Small intestine (tissue), 7 donors: Measurements from ENCODE around the gene CCDC71. TPM values are rescaled to one million over a fixed set of nuclear protein-coding genes. Genes with fewer than 3 reads are reported as not detected.
A peak's percentile ranks its signal among the peaks of the same experiment; 100 is the strongest.

Source experiments
- DNase-seq, 2 donors: peaks; one replicate each; pipeline versions ENCODE4 v3.0.0 to v3.0.0-alpha.2; 2013
- FAIRE-seq: peaks from 2 replicates; lab custom pipeline; 2012; peaks lifted over from hg19 to GRCh38; lab: Jason Lieb, UNC
- H3K27ac ChIP-seq, 3 donors: one replicate each; pipeline ENCODE4 v1.5.1; 2013; ENCODE audit warnings: low read length in 2 of 3, mild to moderate bottlenecking in 2 of 3, control low read depth in 1 of 3, inconsistent platforms in 1 of 3, low read depth in 1 of 3, moderate library complexity in 1 of 3
- H3K27me3 ChIP-seq, 3 donors: one replicate each; pipeline ENCODE4 v1.6.1; 2013; ENCODE audit warnings: low read length in 3 of 3, inconsistent platforms in 1 of 3; ENCODE audit not compliant: control insufficient read depth in 3 of 3, insufficient read depth in 3 of 3
- H3K36me3 ChIP-seq, 3 donors: one replicate each; pipeline ENCODE4 v1.6.1; 2013; ENCODE audit warnings: low read length in 3 of 3, inconsistent platforms in 1 of 3, low read depth in 1 of 3, mild to moderate bottlenecking in 1 of 3, moderate library complexity in 1 of 3; ENCODE audit not compliant: control insufficient read depth in 3 of 3, insufficient read depth in 2 of 3
- H3K4me1 ChIP-seq, 3 donors: one replicate each; pipeline ENCODE4 v1.6.1; 2013; ENCODE audit warnings: low read length in 2 of 3, inconsistent platforms in 1 of 3, low read depth in 1 of 3, mild to moderate bottlenecking in 1 of 3, moderate library complexity in 1 of 3; ENCODE audit not compliant: control insufficient read depth in 3 of 3, insufficient read depth in 2 of 3
- H3K4me3 ChIP-seq, 3 donors: one replicate each; pipeline ENCODE4 v1.5.1; 2013; ENCODE audit warnings: low read length in 3 of 3, control low read depth in 1 of 3, inconsistent platforms in 1 of 3, low read depth in 1 of 3, mild to moderate bottlenecking in 1 of 3, moderate library complexity in 1 of 3
- H3K9me3 ChIP-seq, 2 donors: one replicate each; pipeline ENCODE4 v1.6.1; 2013; ENCODE audit warnings: low read depth in 1 of 2, low read length in 1 of 2; ENCODE audit not compliant: control insufficient read depth in 2 of 2, insufficient read depth in 1 of 2
- WGBS, 3 donors: extraction: QIAGEN DNeasy Blood & Tissue Kit; methylation state at CpG; one replicate each; pipeline ENCODE4 v1.1.7; 2013; 5-methylcytosine and 5-hydroxymethylcytosine counted together
- polyA plus RNA-seq, 4 donors: library from polyadenylated mRNA; stranded (reverse) in 3 of 4; unstranded in 1 of 4; fragments of 200-250 nt in 3 of 4; fragments of 120-200 nt in 1 of 4; gene quantifications; one replicate each; pipeline versions ENCODE4 v1.2.1 to v1.2.3, GENCODE V29; 2013
- donor health status: healthy with polysubstance abuse.
- donor health status: control.
- donor health status: control.
- donor health status: Bipolar disorder and iron deficiency.
- donor health status: healthy.

Gene CCDC71
- polyA plus RNA-seq, 4 donors: 13.0 to 24.2 (median 17.9) TPM

DNA sequence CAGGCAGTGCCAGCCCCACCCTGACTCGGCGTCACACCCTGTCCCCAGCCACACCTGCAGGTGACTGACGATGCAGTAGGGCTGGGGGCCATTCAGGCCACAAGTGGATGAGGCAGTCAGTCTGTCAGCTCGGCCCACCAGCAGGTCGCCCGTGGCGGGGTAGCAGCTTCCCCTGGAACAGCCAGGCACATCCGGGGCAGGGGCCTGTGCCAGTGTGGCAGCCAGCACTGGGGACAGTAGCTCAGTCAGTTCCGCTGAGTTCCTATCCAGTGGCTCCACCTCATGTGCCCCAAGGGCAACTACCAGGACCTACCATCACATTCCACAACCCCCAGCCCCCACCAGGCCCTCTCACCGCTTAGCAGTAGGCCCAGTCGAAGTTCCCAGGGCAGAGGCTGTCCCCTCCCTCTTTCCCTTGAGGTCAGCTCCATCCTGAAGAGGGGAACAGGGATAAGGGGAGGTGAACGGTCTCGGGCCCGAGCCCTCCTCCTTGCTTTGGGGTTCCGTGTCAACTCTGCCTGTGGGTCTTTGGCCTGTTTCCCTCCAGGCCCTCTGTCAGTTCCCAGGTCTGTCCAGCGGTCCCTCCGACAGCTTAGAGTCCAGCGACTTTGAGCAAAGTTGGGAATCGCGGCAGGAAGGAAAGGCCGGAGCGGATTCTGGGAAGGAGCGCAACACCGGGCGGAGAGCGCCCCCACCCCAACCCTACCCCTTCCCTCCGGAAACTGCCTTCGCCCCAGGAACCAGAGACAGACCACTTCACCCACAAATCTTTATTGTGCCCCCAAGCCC lies 33.5 kb downstream of the CCDC71 start, which contains the start of gene LAMB2:
Gene LAMB2 (minus strand): TSS at position 614 of the 789 bp plus-strand sequence. CDS start 183 bp downstream, at position 431.
- no peak for FAIRE-seq
- Histone ChIP-seq H3K27me3 (no peaks in the 10 kb centered on the region), H3K4me3 (peak within 1 kb of the TSS; percentile 43 to 56 (median 54)), H3K27ac (peak within 1 kb of the TSS; percentile 38 to 92 (median 51)), H3K36me3 (peaks cover 0 to 42% (median 0%) of the 10 kb centered on the region in 3 donors), H3K4me1 (peaks cover 0 to 16% (median 4%) of the 10 kb centered on the region in 3 donors), H3K9me3 (no peaks in the 10 kb centered on the region)
- 14 to 27% (median 16%) methylated on average over 28 of the region's 28 CpGs for WGBS, 3 donors
- DNase-seq: peak; percentile 80 to 88

GRCh38 chr3:49132073-49132436 lies 34.1 kb downstream of the CCDC71 start:
- Histone ChIP-seq H3K36me3 (peaks cover 0 to 42% (median 0%) of the 10 kb centered on the region in 3 donors), H3K27ac (peak overlapping the region in 2 of 3 donors; percentile 51 to 92), H3K27me3 (no peaks in the 10 kb centered on the region), H3K4me3 (peak overlapping the region in 2 of 3 donors; percentile 54 to 56), H3K4me1 (peaks cover 0 to 16% (median 4%) of the 10 kb centered on the region in 3 donors), H3K9me3 (no peaks in the 10 kb centered on the region)
- FAIRE-seq (no peak), DNase-seq (no peak)
- 56 to 62% (median 58%) methylated on average over 9 of the region's 9 CpGs for WGBS, 3 donors

DNA sequence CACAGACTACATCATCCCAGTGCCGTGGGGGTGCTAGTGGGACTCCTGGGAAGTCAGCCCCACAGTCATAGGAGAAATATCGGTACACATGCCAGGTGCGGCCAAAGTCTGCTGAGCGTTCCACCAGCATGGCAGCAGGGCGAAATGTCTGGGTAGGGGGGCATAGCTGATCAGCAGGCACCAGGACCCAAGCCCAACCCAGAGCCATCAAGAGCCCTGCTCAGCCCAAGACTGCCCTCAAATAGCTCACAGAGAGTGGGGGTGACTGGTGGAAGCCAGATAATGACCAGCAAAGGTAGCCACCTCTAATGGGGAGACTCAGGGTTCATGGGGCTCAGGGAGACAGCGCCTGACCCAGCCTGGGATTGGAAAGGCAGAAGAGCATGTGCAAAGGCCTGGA lies 34.6 kb downstream of the CCDC71 start:
- Histone ChIP-seq H3K4me3 (peak overlapping the region in 1 of 3 donors; percentile 54), H3K27me3 (no peaks in the 10 kb centered on the region), H3K27ac (peak overlapping the region in 1 of 3 donors; percentile 92), H3K4me1 (peaks cover 0 to 16% (median 4%) of the 10 kb centered on the region in 3 donors), H3K9me3 (no peaks in the 10 kb centered on the region), H3K36me3 (peaks cover 0 to 47% (median 0%) of the 10 kb centered on the region in 3 donors)
- FAIRE-seq: no peak
- no peak for DNase-seq
- WGBS, 3 donors: 90 to 93% (median 91%) methylated on average over 6 of the region's 6 CpGs

- Histone ChIP-seq H3K9me3 (no peaks in the 10 kb centered on the region), H3K4me1 (peaks cover 0 to 16% (median 4%) of the 10 kb centered on the region in 3 donors), H3K27ac (no peak overlapping the region)
Measured at GRCh38 chr3:49131040-49131439, 35.1 kb downstream of the CCDC71 start.

GRCh38 chr3:49124991-49125670 lies 41.0 kb downstream of the CCDC71 start:
- Histone ChIP-seq H3K27ac (no peak overlapping the region), H3K4me3 (no peak overlapping the region), H3K27me3 (no peaks in the 10 kb centered on the region), H3K9me3 (no peaks in the 10 kb centered on the region), H3K36me3 (peaks cover 0 to 84% (median 0%) of the 10 kb centered on the region in 3 donors), H3K4me1 (no peaks in the 10 kb centered on the region)
- no peak for DNase-seq
- WGBS, 3 donors: 79 to 82% (median 82%) methylated on average over 14 of the region's 14 CpGs
- FAIRE-seq: no peak

More at GRCh38 chr3:49131040-49131439, 35.1 kb downstream of the CCDC71 start:
- Histone ChIP-seq H3K27me3 (no peaks in the 10 kb centered on the region), H3K36me3 (peaks cover 0 to 52% (median 0%) of the 10 kb centered on the region in 3 donors), H3K4me3 (no peak overlapping the region)
- FAIRE-seq (no peak), DNase-seq (no peak)
- 80 to 91% (median 82%) methylated on average over 12 of the region's 12 CpGs for WGBS, 3 donors

- FAIRE-seq (no peak), DNase-seq (no peak)
- peaks cover 0 to 79% (median 0%) of the 10 kb centered on the region in 3 donors for H3K36me3 ChIP-seq
- H3K27ac ChIP-seq: no peak overlapping the region
- H3K4me1 ChIP-seq: peaks cover 0 to 8% (median 5%) of the 10 kb centered on the region in 3 donors
- 76 to 86% (median 77%) methylated on average over 7 of the region's 7 CpGs for whole genome bisulfite sequencing, 3 donors
- H3K4me3 ChIP-seq: no peak overlapping the region
- no peaks in the 10 kb centered on the region for H3K27me3 ChIP-seq
- H3K9me3 ChIP-seq: no peaks in the 10 kb centered on the region
Measured at GRCh38 chr3:49124203-49124602, 41.9 kb downstream of the CCDC71 start.

DNA sequence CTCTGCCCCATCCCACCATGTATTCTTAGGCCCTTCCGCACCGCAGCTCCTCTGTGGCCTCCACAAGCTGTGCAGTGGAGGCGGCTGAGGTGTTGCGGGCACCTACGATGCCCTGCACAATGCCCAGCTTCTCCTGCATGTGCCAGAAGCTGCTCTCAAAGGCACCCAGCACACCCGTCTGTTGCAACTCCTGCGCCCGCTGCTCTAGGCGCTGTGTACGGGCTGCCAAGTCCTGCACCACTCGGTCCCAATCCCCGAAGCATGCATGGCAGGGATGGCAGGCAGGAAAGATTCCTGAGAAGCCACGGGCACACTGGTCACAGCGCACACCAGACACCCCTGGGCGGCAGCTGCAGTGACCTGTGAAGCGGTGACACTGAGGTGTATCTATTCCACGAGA lies 42.4 kb downstream of the CCDC71 start:
- H3K4me1 ChIP-seq: peaks cover 0 to 11% (median 6%) of the 10 kb centered on the region in 3 donors
- H3K4me3 ChIP-seq: no peak overlapping the region
- peaks cover 0 to 79% (median under 1%) of the 10 kb centered on the region in 3 donors for H3K36me3 ChIP-seq
- FAIRE-seq: no peak
- no peak overlapping the region for H3K27ac ChIP-seq
- DNase-seq: no peak
- no peaks in the 10 kb centered on the region for H3K9me3 ChIP-seq
- WGBS, 3 donors: 93 to 95% (median 94%) methylated on average over 17 of the region's 17 CpGs
- no peaks in the 10 kb centered on the region for H3K27me3 ChIP-seq

DNA sequence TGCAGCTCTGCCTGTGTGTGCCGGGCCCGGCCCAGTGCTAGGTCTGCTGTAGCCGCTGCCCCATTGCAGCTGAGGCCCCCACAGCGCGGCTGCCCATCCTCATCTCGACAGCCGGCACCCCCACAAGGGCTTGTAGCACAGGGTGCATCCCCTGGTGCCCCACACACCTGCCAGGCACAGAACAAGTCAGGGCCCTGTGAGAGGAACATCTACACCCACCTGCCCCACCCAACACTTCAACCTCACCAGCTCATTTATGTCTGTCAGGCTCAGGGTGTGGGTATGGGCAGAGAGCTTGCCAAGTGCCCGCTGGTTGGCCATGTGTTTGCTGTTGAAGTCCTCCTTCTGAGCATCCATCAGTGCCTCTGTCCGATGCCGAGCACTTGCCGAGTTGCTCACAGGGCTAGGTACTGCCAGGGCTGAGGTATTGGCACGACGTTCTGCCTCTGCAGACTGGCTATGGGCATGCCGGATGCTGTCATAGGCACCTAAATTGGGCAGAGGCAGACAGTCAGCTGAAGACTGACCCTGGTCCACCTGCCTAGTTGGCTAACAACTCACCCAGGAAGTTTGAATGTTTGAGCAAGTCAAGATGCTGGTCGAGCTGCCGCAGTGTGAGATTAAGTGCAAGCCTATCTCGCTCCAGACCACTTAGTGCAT lies 43.1 kb downstream of the CCDC71 start:
- Histone ChIP-seq H3K36me3 (peaks cover 0 to 78% (median 2%) of the 10 kb centered on the region in 3 donors), H3K4me3 (no peak overlapping the region), H3K27me3 (no peaks in the 10 kb centered on the region), H3K4me1 (peaks cover 0 to 11% (median 6%) of the 10 kb centered on the region in 3 donors), H3K9me3 (no peaks in the 10 kb centered on the region), H3K27ac (no peak overlapping the region)
- DNase-seq: no peak
- FAIRE-seq: no peak
- WGBS, 3 donors: 93 to 94% (median 93%) methylated on average over 17 of the region's 17 CpGs
